Tibial artery (tissue), 4 donors: ENCODE measurements around the gene GCLC.

ENCODE experiments used
- DNase-seq, 2 donors: peaks; one replicate each; pipeline ENCODE4 v3.0.0-alpha.2; 2019
- H3K27ac ChIP-seq, 2 donors: fragments of 200-600 bp; sonication (generic) in 1 of 2; 1 replicate in 1 of 2; 2 replicates in 1 of 2; pipeline ENCODE4 v1.5.1; 2018 to 2019; ENCODE audit warnings: mild to moderate bottlenecking in 1 of 2
- H3K27me3 ChIP-seq, 2 donors: fragments of 200-600 bp; sonication (generic) in 1 of 2; one replicate each; pipeline versions ENCODE4 v1.5.1 to v1.6.0; 2016 to 2019
- H3K36me3 ChIP-seq, 3 donors: fragments of 200-600 bp; sonication (generic) in 2 of 3; one replicate each; pipeline ENCODE4 v1.5.1; 2016 to 2019; ENCODE audit warnings: mild to moderate bottlenecking in 2 of 3
- H3K4me1 ChIP-seq, 4 donors: fragments of 200-600 bp; sonication (generic) in 2 of 4; 1 replicate in 3 of 4; 2 replicates in 1 of 4; pipeline ENCODE4 v1.5.1; 2016 to 2019
- H3K4me3 ChIP-seq, 2 donors: fragments of 200-600 bp; sonication (generic) in 1 of 2; 1 replicate in 1 of 2; 2 replicates in 1 of 2; pipeline ENCODE4 v1.5.1; 2018 to 2019; ENCODE audit warnings: mild to moderate bottlenecking in 2 of 2
- H3K9me3 ChIP-seq, 3 donors: fragments of 200-600 bp; sonication (generic) in 1 of 3; one replicate each; pipeline ENCODE4 v1.5.1; 2016 to 2019
- CTCF ChIP-seq, 2 experiments: fragments of 200-600 bp in 1 of 2; fragments of 450-650 bp in 1 of 2; IDR thresholded peaks; one replicate each; pipeline ENCODE4 v1.5.1; 2017 to 2019; ENCODE audit warnings: antibody characterized with exemption in 2 of 2, mild to moderate bottlenecking in 1 of 2, moderate library complexity in 1 of 2
- intact Hi-C: fragments of 100-400 bp; cut with DNase I; formaldehyde crosslinking; loops from one replicate; pipeline ENCODE4 v1.15.0; 2023; ENCODE audit warnings: low total_unique reads

GCLC gene

GRCh38 chr6:53529324-53530036, 15.4 kb downstream of the GCLC start:
- Histone ChIP-seq H3K4me3 (no peak overlapping the region), H3K27me3 (no peaks in the 10 kb centered on the region), H3K4me1 (peaks cover 0 to 5% (median 0%) of the 10 kb centered on the region in 4 donors), H3K9me3 (no peaks in the 10 kb centered on the region), H3K27ac (no peak overlapping the region), H3K36me3 (no peaks in the 10 kb centered on the region)
- no peak for DNase-seq
- intact Hi-C loops = no loop called here
- no peak for TF ChIP-seq CTCF (IDR thresholded peaks at IDR 0.05)

- H3K27ac ChIP-seq = no peak overlapping the region
- no peaks in the 10 kb centered on the region for H3K36me3 ChIP-seq
- intact Hi-C loops = no loop called here
- H3K4me3 ChIP-seq = no peak overlapping the region
- H3K9me3 ChIP-seq = no peaks in the 10 kb centered on the region
- no peak for DNase-seq
- no peaks in the 10 kb centered on the region for H3K27me3 ChIP-seq
- H3K4me1 ChIP-seq = peaks cover 0 to 5% (median 0%) of the 10 kb centered on the region in 4 donors
- no peak for TF ChIP-seq CTCF (IDR thresholded peaks at IDR 0.05)
Observed at GRCh38 chr6:53528107-53528506, 16.8 kb downstream of the GCLC start.

GRCh38 chr6:53527249-53527765, 17.6 kb downstream of the GCLC start:
- Histone ChIP-seq H3K4me1 (peaks cover 0 to 3% (median 0%) of the 10 kb centered on the region in 4 donors), H3K27ac (no peak overlapping the region), H3K9me3 (no peaks in the 10 kb centered on the region), H3K36me3 (no peaks in the 10 kb centered on the region), H3K4me3 (no peak overlapping the region), H3K27me3 (no peaks in the 10 kb centered on the region)
- intact Hi-C loops = no loop called here
- no peak for TF ChIP-seq CTCF (IDR thresholded peaks at IDR 0.05)
- DNase-seq = no peak

- no peak overlapping the region for H3K27ac ChIP-seq
- DNase-seq = no peak
- H3K36me3 ChIP-seq = no peaks in the 10 kb centered on the region
- H3K4me3 ChIP-seq = no peak overlapping the region
- H3K4me1 ChIP-seq = no peaks in the 10 kb centered on the region
- H3K9me3 ChIP-seq = no peaks in the 10 kb centered on the region
- no peak for TF ChIP-seq CTCF (IDR thresholded peaks at IDR 0.05)
- no peaks in the 10 kb centered on the region for H3K27me3 ChIP-seq
- intact Hi-C loops = no loop called here
Observed at GRCh38 chr6:53526000-53526399, 18.9 kb downstream of the GCLC start.

GRCh38 chr6:53524455-53524815, 20.5 kb downstream of the GCLC start:
- Histone ChIP-seq H3K9me3 (no peaks in the 10 kb centered on the region), H3K4me1 (no peaks in the 10 kb centered on the region), H3K36me3 (peaks cover 7 to 11% (median 11%) of the 10 kb centered on the region in 3 donors), H3K4me3 (no peak overlapping the region), H3K27me3 (no peaks in the 10 kb centered on the region), H3K27ac (no peak overlapping the region)
- TF ChIP-seq CTCF (IDR thresholded peaks at IDR 0.05) = no peak
- DNase-seq = no peak
- intact Hi-C loops = no loop called here
